GM21515 (cell line): Measurements from ENCODE around the gene EPX.

Experiments used
- ATAC-seq: cut with Tn5 transposase; IDR thresholded peaks from one replicate; pipeline ENCODE4 v1.9.1; 2021; ENCODE audit not compliant: unreplicated experiment

The EPX gene

GRCh38 chr17:58249270-58250133 lies 57.0 kb downstream of the EPX start:
- ATAC-seq = peak; percentile 73

- no peak for ATAC-seq
Observed at GRCh38 chr17:58250344-58251011, 58.0 kb downstream of the EPX start.

GRCh38 chr17:58252141-58252540 lies 59.6 kb downstream of the EPX start:
- ATAC-seq = no peak

GRCh38 chr17:58253082-58253481 lies 60.6 kb downstream of the EPX start:
- no peak for ATAC-seq
